HL-60/S4 treated with retinoic acid at 250 ng/mL for 4 days and 3 days (cell line): ENCODE measurements around the gene THSD4.
"Not testable (repeated sequence)": the region's sequence is repeated elsewhere in the genome, so short reads cannot be mapped to it uniquely, and the experiment has no call there.

ENCODE experiments used
- in situ Hi-C: fragments of 300-500 bp; cut with MboI; formaldehyde crosslinking; loops from 2 replicates; pipeline ENCODE4 v1.7.0; 2022; ENCODE audit warnings: low sequenced_read_pairs

Gene THSD4

DNA sequence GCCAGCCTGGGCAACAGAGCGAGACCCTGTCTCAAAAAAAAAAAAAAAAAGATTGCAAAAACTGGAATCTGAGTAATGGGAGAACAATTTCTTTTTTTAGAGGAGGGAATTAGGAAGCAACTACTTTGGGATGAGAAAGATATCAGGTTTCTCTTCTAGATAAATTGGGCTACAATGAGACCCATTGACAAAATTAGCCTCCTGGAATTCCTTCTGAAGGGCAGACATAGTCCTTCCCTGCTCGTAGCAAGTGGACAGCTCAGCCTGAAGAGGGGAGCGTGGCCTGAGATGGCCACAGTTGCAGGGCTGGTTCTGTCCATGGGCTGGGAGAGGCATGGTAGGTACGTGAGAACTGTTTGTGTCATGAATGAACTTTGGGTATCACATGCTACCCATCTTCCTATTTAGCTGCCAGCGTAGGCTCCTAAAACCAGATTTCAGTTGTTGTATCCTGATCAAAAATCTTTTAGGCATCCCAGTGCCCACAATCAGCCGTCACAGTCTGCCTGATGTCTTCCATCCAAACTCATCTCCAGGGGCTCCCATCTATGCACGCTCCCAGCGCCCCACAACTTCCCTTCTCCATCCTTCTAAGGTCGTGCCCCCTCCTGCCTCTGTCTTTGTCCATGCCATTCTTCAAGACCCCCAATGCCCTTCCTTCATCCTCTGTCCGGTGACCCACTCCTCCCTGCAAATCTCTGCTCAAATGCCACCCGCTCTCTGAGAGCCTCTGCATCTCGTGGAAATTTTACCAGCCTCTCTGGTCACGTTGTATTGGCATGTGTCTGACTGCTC is 603.0 kb downstream of the THSD4 start:
- in situ Hi-C loops = no loop called here

DNA sequence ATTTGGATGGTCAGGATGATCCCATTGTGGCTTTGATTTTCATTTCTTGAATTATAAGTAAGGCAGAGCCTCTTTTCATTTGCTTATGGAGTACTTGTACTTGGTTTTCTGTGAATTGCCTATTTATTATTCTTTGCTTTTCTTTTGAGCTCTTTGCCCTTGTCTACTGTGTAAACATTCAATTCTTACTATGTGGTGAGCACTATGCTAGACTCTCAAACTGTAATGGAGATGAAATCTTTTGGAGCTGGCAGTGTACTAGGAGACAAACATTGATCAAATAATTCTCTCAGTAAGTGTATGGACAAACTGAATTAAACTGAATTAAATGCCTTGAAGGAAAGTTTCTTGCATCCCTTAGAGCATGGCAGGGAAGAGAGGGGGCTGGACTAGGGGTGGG is 608.1 kb downstream of the THSD4 start:
- in situ Hi-C loops = no loop called here

DNA sequence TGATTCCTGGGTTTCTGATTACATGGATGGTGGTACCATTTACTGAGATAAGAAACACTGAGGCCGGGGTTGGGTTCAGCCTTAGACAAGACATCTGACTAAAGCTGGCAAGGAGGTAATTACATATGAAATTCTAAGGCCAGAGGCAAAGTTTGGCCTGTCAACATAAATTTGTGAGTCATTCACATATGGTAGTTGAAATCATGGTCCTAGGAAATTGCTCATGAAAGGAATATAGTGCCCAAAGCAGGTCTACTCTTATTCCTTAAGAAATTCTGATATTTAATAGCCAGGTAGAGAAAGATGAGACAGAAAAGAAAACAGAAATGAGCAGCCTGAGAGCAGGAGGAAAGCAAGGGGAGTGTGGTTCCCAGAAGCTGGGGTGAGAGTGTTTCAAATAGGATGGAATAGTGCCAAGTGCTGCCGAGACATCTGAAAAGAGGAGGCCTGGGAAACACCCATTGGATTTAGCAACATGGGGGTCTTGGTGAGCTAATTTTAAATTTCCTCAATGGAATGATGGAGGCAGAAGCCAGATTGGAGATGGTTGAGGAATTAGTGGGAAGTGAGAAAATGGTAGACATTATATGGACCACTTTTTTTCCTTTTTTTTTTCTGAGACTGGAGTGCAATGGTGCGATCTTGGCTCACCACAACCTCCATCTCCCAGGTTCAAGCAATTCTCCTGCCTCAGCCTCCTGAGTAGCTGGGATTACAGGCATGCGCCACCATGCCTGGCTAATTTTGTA is 610.1 kb downstream of the THSD4 start:
- in situ Hi-C loops = not testable (repeated sequence)

DNA sequence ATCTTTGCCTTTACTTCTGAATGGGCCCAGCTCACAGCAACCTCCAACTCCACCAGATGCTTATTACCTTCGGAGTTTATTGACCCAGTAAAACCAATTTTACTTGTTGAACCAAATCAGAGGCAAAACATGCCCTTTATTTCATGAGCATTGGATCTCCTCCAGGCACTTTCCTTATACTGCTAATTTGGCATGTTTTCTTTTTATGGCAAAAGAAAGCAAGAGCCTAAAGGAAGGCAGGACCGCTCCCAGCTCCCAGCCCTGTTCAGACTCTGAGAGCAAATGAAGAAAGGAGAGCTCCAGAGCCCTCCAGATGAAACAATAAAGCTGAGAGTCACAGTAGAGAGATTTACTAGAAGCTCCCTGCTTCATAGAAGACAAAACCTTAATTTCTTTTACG is 613.6 kb downstream of the THSD4 start:
- in situ Hi-C loops = no loop called here

DNA sequence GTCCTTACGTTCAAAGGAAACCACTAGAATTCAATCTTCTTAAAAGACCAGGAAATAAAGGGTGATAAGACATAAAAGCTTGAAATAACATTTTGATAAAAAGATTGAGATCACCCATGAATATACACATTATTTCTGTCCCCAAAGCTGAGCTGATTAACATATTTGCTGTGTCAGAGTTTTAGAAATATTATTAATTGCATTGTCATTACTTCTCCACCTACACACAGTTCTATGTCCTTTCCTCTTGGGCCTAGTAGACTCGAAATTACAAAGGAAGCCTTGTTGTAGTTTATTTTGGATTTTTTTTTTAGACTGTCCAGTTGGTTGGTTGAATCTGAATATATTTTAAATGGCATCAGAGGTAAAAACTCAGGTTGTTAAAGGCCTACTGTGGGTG is 614.0 kb downstream of the THSD4 start:
- in situ Hi-C loops = no loop called here

DNA sequence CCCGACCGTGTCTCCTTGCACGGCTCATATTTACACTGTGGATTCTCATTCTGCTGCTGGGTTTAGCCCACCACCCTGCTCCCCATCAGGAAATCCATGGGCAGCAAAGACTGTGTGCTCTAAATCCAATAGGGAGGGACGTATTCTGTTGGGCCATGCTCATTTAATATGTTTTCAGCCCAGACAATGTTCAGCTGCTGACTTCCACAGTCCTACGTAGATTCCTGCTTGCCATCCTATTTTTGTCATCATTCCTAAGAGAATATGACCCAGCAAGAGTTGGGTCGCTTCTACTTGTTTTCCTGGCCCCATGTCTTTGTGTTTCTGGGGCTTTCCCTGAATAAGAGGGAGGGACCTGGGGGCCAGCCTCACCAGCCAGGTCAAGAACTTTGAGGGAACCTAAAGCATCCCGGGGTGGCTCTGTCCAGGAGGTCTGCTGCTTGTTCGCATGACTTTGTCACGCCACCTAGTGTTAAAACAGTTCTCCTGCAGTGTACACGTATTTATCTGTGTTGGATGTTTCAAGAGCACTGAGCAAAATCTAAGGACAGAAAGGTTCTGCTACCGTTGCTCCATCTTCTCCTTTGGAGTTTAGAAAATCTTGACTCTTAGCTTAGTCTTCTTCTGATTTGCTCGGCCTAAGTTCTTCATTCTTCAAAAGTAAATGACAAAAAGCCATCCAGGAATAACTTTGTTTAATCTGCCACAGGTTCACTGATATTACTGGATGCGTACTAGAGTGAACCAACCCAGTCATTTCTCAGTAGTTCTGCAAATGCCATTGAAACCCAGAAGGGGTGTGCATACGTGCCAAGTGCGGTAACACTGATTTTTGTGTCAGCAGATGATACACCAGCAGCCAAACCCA is 615.2 kb downstream of the THSD4 start:
- in situ Hi-C loops = no loop called here

DNA sequence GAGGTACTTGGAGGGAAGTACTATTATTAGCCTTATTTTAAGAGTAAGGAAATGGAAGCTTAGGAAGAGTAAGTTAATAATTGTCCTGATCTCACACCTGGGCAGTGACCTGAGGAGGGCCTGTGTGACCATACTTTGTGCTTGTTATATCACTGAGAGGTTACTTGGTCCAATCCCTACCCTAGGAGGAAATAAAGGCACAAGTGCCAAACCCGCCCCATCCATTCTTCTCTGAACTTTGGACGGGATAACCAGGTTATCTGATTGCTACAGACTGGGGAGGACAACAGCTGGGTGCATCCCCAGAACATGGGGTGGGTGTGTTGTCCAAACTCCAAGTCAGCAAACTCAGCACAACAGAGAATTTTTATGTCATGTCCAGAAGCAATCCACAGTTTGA is 617.4 kb downstream of the THSD4 start:
- in situ Hi-C loops = no loop called here

DNA sequence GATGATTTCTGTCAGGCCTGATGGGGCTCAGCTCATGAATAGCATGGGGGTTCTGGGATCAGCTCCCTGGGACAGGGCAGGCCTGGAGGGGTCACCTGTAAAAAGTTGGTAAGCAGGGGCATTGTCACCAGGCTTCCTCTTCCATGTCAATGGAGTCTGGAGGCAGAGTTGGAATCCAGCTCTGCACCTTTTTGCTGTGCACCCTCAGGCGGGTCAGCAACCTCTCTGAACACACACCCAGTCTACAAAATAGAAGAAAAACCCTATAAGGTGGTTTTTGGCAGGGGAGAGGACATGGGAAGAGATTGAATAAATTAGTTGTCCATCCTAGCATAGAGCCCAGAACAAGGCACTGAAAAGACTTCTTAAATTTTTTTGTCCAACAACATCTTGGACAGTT is 617.9 kb downstream of the THSD4 start:
- in situ Hi-C loops = no loop called here

DNA sequence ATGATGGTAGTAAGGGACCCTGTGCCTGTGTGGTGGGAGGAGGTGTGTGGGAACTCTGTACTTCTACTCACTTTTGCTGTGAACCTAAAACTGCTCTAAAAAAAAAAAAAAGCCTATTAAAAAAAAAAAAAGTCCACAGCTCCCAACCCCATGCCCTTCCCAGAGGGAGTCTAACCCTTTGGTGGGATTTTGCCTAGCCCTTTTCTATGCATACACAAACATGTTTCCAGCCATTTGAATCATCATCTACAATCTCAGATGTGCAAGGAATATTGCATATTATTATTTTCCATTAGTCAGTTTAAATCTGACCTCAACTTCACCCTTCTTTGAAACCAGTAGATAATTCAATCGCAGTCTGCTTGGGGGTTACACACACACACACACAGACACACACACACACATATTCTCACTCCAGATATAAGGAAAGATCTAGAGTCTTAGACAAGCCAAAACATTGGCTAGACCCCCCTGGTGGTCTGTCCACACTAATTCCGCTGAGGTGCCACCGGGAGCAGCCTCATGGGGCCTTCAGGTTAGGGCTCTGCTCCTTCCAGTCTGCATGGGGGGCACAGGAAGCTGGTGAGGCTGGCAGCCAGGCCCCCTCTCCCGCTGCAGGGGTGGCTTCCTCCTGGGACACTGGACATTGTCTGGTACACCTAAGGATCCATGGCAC is 619.6 kb downstream of the THSD4 start:
- in situ Hi-C loops = no loop called here

DNA sequence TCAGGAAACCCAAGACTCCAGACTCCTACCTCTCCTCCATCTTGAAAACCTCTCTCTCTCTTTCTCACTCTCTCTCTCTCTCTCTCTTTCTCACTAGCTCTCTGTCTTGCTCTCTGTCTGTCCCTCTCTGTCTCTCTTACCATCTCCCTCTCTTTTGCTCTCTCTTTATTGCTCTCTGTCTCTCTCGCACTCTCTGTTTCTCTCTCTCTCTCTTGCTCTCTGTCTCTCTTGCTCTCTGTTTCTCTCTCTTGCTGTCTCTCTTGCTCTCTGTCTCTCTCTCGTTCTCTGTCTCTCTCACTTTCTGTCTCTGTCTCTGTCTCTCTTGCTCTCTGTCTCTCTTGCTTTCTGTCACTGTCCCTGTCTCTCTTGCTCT is 620.1 kb downstream of the THSD4 start:
- in situ Hi-C loops = no loop called here

DNA sequence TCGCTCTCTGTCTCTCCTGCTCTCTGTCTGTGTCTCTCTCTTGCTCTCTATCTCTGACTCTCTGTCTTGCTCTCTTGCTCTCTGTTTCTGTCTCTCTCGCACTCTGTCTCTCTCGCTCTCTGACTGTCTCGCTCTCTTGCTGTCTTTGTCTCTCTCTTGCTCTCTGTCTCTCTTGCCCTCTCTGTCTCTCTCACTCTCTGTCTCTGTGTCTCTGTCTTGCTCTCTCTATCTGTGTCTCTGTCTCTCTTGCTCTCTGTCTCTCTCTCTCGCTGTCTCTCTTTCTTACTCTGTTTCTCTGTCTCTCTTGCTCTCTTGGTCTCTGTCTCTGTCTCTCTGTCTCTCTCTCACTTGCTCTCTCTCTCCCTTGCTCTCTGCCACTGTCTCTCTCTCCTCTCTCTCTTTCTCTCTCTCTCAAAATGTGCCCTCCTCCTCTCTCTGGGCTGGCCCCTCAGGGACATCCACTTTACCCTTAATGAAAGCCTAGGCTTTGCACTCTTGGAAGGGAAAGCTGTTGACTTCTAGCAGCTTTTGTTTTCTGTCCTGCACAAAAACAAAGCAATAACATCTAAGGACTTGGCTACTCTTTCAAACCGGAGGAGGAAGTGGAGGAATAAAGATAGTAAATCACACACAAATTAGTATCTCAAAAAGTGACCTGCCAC is 621.1 kb downstream of the THSD4 start:
- in situ Hi-C loops = no loop called here

DNA sequence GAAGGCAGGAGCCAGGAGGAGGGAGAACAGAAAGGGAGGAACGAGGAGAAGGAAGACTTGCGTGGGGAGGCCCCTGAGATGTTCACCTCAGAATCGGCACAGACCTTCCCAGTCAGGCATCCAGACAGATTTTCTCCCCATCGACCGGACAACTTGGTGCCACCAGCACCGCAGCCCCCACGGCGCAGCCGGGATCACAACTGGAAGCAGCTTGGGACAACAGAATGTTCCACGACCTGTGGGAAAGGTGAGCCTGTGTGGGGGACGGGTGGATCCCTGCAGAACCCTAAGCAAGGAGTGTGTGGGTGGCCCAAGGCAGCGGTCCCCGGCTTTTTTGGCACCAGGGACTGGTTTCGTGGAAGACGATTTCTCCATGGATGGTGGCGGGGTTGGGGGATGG is 622.5 kb downstream of the THSD4 start:
- in situ Hi-C loops = no loop called here

DNA sequence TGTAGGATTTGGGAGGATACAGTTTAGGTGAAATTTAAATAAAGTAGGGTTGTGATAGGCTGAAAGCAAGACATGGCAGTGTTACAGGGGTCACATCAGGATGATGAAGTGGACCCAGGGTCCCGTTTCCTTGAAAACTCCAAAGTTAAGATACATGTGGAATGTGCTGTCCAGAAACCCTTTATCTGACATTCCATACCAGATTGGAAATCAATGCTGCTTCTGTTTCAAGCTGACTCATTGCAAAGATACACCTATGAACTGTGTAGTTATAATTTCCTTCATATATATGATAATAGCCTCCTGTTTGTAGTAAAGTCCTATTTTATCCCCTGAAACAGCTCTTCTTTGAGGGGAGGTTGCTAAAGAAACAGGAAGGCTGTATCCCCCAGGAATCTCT is 624.1 kb downstream of the THSD4 start:
- in situ Hi-C loops = no loop called here

DNA sequence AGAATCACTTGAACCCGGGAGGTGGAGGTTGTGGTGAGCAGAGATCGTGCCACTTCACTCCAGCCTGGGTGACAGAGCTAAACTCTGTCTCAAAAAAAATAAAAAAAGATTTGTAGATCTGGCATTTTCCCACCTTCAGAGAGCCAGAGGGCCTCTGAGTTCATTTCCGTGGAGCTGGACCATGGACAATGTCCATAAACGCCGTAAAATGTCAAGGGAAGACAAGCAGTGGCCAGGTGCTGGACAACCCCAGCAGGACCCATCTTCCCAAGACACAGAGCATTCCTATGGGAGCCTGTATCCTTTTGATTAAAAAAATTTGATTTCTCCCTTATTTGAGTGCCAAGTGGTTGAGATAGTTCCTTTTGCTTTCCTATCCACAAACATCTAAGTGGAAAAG is 627.7 kb downstream of the THSD4 start:
- in situ Hi-C loops = no loop called here

DNA sequence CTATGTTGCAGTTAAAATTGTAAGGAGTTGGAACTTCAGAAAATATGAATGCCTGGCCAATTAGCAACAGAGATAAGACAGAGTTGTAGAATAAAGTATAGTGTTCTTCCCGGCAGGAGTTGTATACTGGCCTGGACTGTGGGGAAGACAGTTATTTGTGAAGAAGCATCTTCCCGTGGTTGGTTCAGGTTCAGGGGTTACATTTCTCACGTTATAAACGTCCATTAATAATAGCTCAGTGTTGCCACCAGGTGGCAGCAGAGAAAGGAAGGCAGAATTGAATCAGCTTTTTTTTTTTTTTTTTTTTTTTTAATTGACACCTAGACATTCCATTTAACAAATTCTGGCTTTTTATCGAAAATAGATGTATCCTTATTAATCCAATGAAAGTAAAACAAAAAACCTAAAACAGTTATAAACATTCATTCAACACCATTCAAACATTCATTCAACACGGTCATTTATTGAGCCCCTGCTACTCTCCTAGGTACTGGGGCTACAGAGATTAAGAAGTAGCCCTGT is 628.7 kb downstream of the THSD4 start:
- in situ Hi-C loops = no loop called here

DNA sequence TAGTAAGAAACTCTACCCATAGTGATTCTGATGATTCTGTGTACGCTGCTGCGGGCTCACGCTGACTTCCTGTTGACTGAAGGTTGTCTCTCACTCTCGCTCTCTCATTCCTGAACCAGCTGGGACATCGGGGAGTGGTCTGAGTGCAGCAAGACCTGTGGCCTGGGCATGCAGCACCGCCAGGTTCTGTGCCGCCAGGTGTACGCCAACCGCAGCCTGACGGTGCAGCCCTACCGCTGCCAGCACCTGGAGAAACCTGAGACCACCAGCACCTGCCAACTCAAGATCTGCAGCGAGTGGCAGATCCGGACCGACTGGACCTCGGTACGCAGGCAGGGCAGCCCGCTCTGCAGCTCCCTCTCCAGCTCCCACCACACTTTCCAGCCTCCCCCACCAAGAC is 631.4 kb downstream of the THSD4 start:
- in situ Hi-C loops = no loop called here

DNA sequence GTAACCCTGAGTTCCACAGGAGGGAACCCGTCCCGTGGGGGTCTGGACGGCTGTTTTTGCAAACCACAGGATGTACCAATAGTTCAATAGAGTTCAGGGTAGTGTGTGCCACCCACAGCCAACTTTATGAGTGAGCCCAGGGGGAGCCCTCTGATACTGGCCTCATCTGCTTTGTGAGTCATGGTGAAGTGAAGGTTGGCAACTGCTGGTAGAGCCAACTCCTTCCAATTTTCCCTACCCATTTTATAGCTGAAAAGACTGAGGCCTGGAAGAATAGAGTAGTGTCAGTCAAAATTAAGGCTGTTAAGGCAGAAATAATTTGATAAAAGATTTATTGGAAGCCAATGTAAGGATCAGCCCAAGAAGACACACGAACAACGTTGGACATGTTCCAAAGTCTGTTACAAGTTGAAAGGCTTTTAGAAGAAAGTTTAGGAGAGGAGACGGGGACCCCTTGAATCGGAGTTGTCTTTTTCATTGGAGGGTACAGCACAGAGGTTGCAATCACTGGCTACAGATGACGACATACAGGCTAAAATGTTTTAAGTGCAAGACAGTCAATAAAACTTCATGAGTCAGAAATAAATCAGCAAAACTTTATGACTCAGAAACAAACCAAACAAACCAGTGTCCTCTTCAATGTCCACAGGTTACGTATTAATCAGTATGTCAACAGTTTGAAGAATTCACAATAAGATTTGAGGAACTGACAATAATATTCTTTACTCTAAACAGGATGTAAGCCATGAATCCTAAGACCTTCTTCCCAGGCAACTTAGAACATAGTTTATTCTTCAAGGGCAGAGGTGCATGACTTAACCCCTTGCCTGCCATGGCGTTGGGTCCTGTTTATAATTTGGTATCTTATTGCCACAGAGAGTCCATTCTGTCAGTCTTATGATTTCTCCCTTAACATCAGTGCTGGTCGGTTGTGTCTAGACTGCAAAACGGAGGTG is 632.1 kb downstream of the THSD4 start:
- in situ Hi-C loops = no loop called here

DNA sequence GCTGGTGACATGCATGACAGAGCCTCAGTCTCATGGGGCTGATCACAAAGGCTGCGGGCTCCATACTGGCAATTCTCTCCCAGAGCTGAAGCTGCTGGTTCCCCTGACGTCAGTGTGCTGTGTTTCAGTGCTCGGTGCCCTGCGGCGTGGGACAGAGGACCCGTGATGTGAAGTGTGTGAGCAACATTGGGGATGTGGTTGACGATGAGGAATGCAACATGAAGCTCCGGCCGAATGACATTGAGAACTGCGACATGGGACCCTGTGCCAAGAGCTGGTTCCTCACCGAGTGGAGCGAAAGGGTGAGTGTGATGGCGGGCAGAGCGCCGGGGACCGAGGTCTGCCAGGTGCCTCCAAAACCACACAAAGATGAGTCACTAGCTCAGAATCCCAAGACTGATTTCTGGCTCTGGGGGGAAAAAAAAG is 633.0 kb downstream of the THSD4 start:
- in situ Hi-C loops = no loop called here

DNA sequence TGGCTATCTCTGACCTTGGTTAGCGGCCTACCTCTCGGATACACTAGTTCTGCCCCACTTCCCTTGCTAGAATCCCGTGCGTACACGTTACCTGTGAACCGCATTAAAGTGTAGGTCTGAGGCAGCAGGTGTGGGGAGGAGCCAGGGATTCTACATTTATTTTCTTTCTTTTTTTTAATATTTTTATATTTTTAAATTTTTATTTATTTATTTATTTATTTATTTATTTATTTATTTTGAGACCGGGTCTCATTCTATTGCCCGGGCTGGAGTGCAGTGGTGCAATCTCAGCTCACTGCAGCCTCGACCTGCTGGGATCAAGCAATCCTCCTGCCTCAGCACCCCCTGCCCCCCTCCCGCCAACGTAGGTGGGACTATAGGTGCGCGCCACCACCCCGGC is 634.2 kb downstream of the THSD4 start:
- in situ Hi-C loops = no loop called here
